ENCODE results near the gene HTN3.
"Not testable (repeated sequence)": the region's sequence is repeated elsewhere in the genome, so short reads cannot be mapped to it uniquely, and the experiment has no call there.

HTN3 gene

GRCh38 chr4:70028159-70028558 lies at the start of gene HTN3:
Gene HTN3, plus strand, starts transcription at chr4:70028459. Its CDS starts 2,282 bp downstream, at chr4:70030741.
- H3K9me3 ChIP-seq (ENCODE audit: control insufficient read depth in 5 of 5, low read length in 5 of 5); H3K4me1 ChIP-seq (ENCODE audit: control insufficient read depth in 5 of 5, insufficient read depth in 5 of 5, low read length in 5 of 5); H3K4me3 ChIP-seq (ENCODE audit: low read depth in 1 of 5, low read length in 5 of 5); H3K36me3 ChIP-seq (ENCODE audit: control insufficient read depth in 5 of 5, insufficient read depth in 5 of 5, low read length in 5 of 5); H3K27ac ChIP-seq (ENCODE audit: low read depth, low read length); H3K27me3 ChIP-seq (ENCODE audit: control insufficient read depth in 5 of 5, insufficient read depth in 4 of 5, low read length in 5 of 5); H3K9ac ChIP-seq (ENCODE audit: low read length in 5 of 5): not testable (repeated sequence)

DNA sequence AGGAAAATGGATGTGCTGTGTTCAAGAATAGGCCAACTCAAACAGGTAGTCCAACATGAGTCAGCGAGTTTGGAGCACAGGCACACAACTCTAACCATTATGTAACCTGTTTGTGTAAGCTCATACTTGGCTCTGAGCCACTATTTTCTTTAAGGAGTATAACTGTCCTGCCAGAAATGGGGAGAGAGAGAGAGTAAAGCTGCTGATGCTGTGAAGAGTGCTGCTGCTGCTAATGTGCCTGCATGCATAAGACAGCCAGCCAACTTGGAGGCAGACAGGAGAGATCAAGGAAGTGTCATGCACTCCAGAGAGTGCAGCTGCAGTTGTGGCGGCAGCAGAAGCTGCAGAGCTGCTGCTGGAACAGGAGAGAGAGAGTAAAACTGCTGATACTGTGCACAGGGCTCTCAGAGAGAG lies 44.2 kb upstream of the HTN3 start:
- peaks cover 0 to 10% (median 0%) of the 10 kb centered on the region in 5 donors for H3K4me1 ChIP-seq (ENCODE audit: control insufficient read depth in 5 of 5, insufficient read depth in 5 of 5, low read length in 5 of 5)
- no peak overlapping the region for H3K4me3 ChIP-seq (ENCODE audit: low read depth in 1 of 5, low read length in 5 of 5)
- no peak overlapping the region for H3K27ac ChIP-seq (ENCODE audit: low read depth, low read length)
- H3K27me3 ChIP-seq (ENCODE audit: control insufficient read depth in 5 of 5, insufficient read depth in 4 of 5, low read length in 5 of 5), result no peaks in the 10 kb centered on the region
- H3K9ac ChIP-seq (ENCODE audit: low read length in 5 of 5), result no peak overlapping the region
- H3K36me3 ChIP-seq (ENCODE audit: control insufficient read depth in 5 of 5, insufficient read depth in 5 of 5, low read length in 5 of 5), result no peaks in the 10 kb centered on the region
- no peaks in the 10 kb centered on the region for H3K9me3 ChIP-seq (ENCODE audit: control insufficient read depth in 5 of 5, low read length in 5 of 5)

DNA sequence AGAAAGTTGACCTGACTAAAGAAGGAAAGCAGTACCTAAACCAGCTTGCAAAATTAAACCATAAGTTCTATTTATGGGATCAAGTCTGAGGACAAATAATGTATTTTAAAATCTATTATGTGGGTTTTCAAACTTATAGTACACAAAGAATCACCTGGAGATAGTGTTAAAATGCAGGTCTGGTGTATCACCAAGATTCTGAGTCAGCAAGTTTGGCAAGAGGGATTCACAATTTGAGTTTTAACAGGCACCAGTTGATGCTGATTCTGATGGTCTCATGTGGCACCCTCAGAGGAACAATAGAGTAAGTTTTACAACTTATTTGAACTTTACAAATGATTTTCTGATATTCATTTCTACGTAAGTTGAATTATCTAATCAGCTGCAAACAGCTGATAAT lies 41.6 kb upstream of the HTN3 start:
- no peaks in the 10 kb centered on the region for H3K27me3 ChIP-seq (ENCODE audit: control insufficient read depth in 5 of 5, insufficient read depth in 4 of 5, low read length in 5 of 5)
- no peak overlapping the region for H3K27ac ChIP-seq (ENCODE audit: low read depth, low read length)
- H3K36me3 ChIP-seq (ENCODE audit: control insufficient read depth in 5 of 5, insufficient read depth in 5 of 5, low read length in 5 of 5), result no peaks in the 10 kb centered on the region
- H3K9ac ChIP-seq (ENCODE audit: low read length in 5 of 5), result no peak overlapping the region
- H3K4me1 ChIP-seq (ENCODE audit: control insufficient read depth in 5 of 5, insufficient read depth in 5 of 5, low read length in 5 of 5), result peaks cover 0 to 10% (median 0%) of the 10 kb centered on the region in 5 donors
- H3K9me3 ChIP-seq (ENCODE audit: control insufficient read depth in 5 of 5, low read length in 5 of 5), result no peaks in the 10 kb centered on the region
- no peak overlapping the region for H3K4me3 ChIP-seq (ENCODE audit: low read depth in 1 of 5, low read length in 5 of 5)

- H3K27me3 ChIP-seq (ENCODE audit: control insufficient read depth in 5 of 5, insufficient read depth in 4 of 5, low read length in 5 of 5), result no peaks in the 10 kb centered on the region
- H3K4me3 ChIP-seq (ENCODE audit: low read depth in 1 of 5, low read length in 5 of 5), result no peak overlapping the region
- no peaks in the 10 kb centered on the region for H3K9me3 ChIP-seq (ENCODE audit: control insufficient read depth in 5 of 5, low read length in 5 of 5)
- H3K4me1 ChIP-seq (ENCODE audit: control insufficient read depth in 5 of 5, insufficient read depth in 5 of 5, low read length in 5 of 5), result no peaks in the 10 kb centered on the region
- no peak overlapping the region for H3K27ac ChIP-seq (ENCODE audit: low read depth, low read length)
- no peaks in the 10 kb centered on the region for H3K36me3 ChIP-seq (ENCODE audit: control insufficient read depth in 5 of 5, insufficient read depth in 5 of 5, low read length in 5 of 5)
- H3K9ac ChIP-seq (ENCODE audit: low read length in 5 of 5), result no peak overlapping the region
These were observed 37.2 kb upstream of the HTN3 start for GRCh38 chr4:69991016-69991415.

- H3K4me1 ChIP-seq (ENCODE audit: control insufficient read depth in 5 of 5, insufficient read depth in 5 of 5, low read length in 5 of 5), result peaks cover 0 to 2% (median 0%) of the 10 kb centered on the region in 5 donors
- no peaks in the 10 kb centered on the region for H3K27me3 ChIP-seq (ENCODE audit: control insufficient read depth in 5 of 5, insufficient read depth in 4 of 5, low read length in 5 of 5)
- no peak overlapping the region for H3K4me3 ChIP-seq (ENCODE audit: low read depth in 1 of 5, low read length in 5 of 5)
- H3K27ac ChIP-seq (ENCODE audit: low read depth, low read length), result no peak overlapping the region
- no peaks in the 10 kb centered on the region for H3K36me3 ChIP-seq (ENCODE audit: control insufficient read depth in 5 of 5, insufficient read depth in 5 of 5, low read length in 5 of 5)
- H3K9me3 ChIP-seq (ENCODE audit: control insufficient read depth in 5 of 5, low read length in 5 of 5), result no peaks in the 10 kb centered on the region
- no peak overlapping the region for H3K9ac ChIP-seq (ENCODE audit: low read length in 5 of 5)
These were observed 33.5 kb upstream of the HTN3 start for GRCh38 chr4:69994782-69995181.

DNA sequence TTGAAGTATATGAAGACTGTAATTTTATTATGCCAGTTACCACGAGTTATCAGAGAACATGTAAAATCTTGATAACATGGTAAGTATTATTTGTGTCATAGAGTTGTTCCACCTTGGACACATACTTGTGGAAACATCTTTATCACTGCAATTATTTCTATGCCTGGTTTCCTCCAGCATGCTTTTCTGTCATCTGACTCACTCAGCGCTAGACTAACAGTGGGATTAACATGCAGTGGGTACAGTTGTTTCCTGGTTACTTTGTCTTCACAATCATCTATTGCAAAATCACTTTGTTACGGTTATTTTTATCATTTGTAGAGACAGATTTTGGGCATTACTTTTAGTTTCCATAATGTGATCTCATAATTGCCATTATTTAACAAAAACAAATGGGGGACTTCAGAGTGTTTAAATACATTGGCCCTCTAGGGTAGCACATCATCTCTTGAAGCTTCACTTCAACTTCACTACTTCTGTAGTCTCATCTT lies 32.7 kb upstream of the HTN3 start, which contains the start of gene STATH:
TSS of gene STATH (plus strand) at position 441 of the 491 bp plus-strand sequence. CDS start 2,472 bp downstream, outside the sequence.
- H3K4me1 ChIP-seq (ENCODE audit: control insufficient read depth in 5 of 5, insufficient read depth in 5 of 5, low read length in 5 of 5), result peaks cover 0 to 2% (median 0%) of the 10 kb centered on the region in 5 donors
- H3K9me3 ChIP-seq (ENCODE audit: control insufficient read depth in 5 of 5, low read length in 5 of 5), result no peaks in the 10 kb centered on the region
- H3K27me3 ChIP-seq (ENCODE audit: control insufficient read depth in 5 of 5, insufficient read depth in 4 of 5, low read length in 5 of 5), result no peaks in the 10 kb centered on the region
- H3K9ac ChIP-seq (ENCODE audit: low read length in 5 of 5), result no peak within 1 kb of the TSS
- no peaks in the 10 kb centered on the region for H3K36me3 ChIP-seq (ENCODE audit: control insufficient read depth in 5 of 5, insufficient read depth in 5 of 5, low read length in 5 of 5)
- H3K4me3 ChIP-seq (ENCODE audit: low read depth in 1 of 5, low read length in 5 of 5), result no peak within 1 kb of the TSS
- no peak within 1 kb of the TSS for H3K27ac ChIP-seq (ENCODE audit: low read depth, low read length)

DNA sequence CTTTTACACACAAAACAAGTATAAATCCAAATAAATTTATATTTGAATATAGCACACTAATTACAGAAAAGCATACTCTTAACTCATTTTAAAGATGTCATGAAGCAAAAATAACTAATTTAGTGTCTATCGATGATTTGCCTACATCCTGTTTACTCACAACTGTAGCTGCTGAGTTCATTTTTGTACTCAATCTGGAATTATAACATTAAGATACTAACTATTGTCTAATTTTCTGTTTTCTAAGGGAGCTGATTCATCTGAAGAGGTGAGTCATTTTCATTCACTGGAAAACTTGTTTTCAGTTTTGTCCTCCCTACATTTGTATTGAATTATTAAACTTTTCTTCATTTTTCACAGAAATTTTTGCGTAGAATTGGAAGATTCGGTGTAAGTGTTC lies 28.8 kb upstream of the HTN3 start:
- no peak overlapping the region for H3K9ac ChIP-seq (ENCODE audit: low read length in 5 of 5)

DNA sequence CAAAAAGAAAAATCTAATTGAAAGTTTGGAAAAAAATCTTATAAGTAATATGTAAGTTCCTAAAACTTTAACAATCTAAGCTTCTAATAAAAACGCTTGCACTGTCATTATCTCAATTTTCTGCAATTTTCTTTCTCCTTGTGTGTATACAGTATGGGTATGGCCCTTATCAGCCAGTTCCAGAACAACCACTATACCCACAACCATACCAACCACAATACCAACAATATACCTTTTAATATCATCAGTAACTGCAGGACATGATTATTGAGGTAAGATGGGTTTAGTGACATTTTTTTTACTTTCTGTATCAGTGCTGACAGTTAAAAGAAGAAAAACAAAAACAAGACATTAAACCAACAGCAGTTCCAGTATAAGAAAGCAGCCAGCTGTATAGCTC lies 27.5 kb upstream of the HTN3 start:
- peaks cover 0 to 2% (median 0%) of the 10 kb centered on the region in 5 donors for H3K4me1 ChIP-seq (ENCODE audit: control insufficient read depth in 5 of 5, insufficient read depth in 5 of 5, low read length in 5 of 5)
- no peaks in the 10 kb centered on the region for H3K27me3 ChIP-seq (ENCODE audit: control insufficient read depth in 5 of 5, insufficient read depth in 4 of 5, low read length in 5 of 5)
- H3K36me3 ChIP-seq (ENCODE audit: control insufficient read depth in 5 of 5, insufficient read depth in 5 of 5, low read length in 5 of 5), result no peaks in the 10 kb centered on the region
- no peaks in the 10 kb centered on the region for H3K9me3 ChIP-seq (ENCODE audit: control insufficient read depth in 5 of 5, low read length in 5 of 5)
- no peak overlapping the region for H3K4me3 ChIP-seq (ENCODE audit: low read depth in 1 of 5, low read length in 5 of 5)
- H3K9ac ChIP-seq (ENCODE audit: low read length in 5 of 5), result no peak overlapping the region
- H3K27ac ChIP-seq (ENCODE audit: low read depth, low read length), result no peak overlapping the region

More for the DNA sequence above, 28.8 kb upstream of the HTN3 start:
- Histone ChIP-seq H3K27me3 (ENCODE audit: control insufficient read depth in 5 of 5, insufficient read depth in 4 of 5, low read length in 5 of 5) (no peaks in the 10 kb centered on the region), H3K36me3 (ENCODE audit: control insufficient read depth in 5 of 5, insufficient read depth in 5 of 5, low read length in 5 of 5) (no peaks in the 10 kb centered on the region), H3K9me3 (ENCODE audit: control insufficient read depth in 5 of 5, low read length in 5 of 5) (no peaks in the 10 kb centered on the region), H3K27ac (ENCODE audit: low read depth, low read length) (no peak overlapping the region), H3K4me1 (ENCODE audit: control insufficient read depth in 5 of 5, insufficient read depth in 5 of 5, low read length in 5 of 5) (peaks cover 0 to 2% (median 0%) of the 10 kb centered on the region in 5 donors), H3K4me3 (ENCODE audit: low read depth in 1 of 5, low read length in 5 of 5) (no peak overlapping the region)

DNA sequence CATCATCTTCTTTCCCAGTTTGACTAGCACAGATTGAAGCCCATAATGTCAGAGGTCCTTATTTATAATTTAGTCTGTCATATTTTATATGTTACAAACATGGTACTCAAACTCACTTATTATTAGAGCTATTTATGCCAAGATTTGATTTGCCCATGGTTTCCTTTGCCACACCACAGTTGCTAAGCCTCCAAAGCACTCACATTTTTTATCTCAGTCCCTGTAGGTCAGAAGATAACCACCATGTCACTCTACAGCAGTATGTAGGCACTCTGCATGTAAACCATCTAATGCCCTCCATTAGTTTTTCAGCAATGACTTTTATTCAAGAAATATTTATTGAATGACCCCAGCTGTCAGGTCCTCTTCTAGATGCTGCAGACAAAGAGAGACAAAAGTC lies 25.8 kb upstream of the HTN3 start:
- H3K9ac ChIP-seq (ENCODE audit: low read length in 5 of 5), result no peak overlapping the region
- no peaks in the 10 kb centered on the region for H3K36me3 ChIP-seq (ENCODE audit: control insufficient read depth in 5 of 5, insufficient read depth in 5 of 5, low read length in 5 of 5)
- H3K27me3 ChIP-seq (ENCODE audit: control insufficient read depth in 5 of 5, insufficient read depth in 4 of 5, low read length in 5 of 5), result no peaks in the 10 kb centered on the region
- no peak overlapping the region for H3K4me3 ChIP-seq (ENCODE audit: low read depth in 1 of 5, low read length in 5 of 5)
- no peak overlapping the region for H3K27ac ChIP-seq (ENCODE audit: low read depth, low read length)
- peaks cover 0 to 2% (median 0%) of the 10 kb centered on the region in 5 donors for H3K4me1 ChIP-seq (ENCODE audit: control insufficient read depth in 5 of 5, insufficient read depth in 5 of 5, low read length in 5 of 5)
- no peaks in the 10 kb centered on the region for H3K9me3 ChIP-seq (ENCODE audit: control insufficient read depth in 5 of 5, low read length in 5 of 5)

DNA sequence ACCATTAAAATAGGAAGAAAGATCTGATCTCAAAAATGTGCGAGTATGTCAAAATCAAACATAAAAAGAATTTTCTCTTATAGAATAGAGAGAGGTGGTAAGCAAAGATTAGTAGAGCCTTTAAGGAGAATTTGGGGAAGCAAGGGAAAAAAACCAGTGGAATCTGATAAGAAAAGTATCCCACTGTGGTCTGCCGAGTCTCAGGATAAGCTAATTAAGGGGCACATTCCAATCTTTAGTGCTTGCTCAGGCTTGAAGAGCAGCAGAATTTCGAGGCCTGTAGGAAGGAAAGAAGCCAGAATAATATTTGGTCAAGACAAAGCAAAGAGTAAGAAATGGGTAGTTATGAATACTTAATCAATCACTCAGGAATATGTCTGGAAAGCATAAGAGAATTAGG lies 19.5 kb upstream of the HTN3 start:
- Histone ChIP-seq H3K4me1 (ENCODE audit: control insufficient read depth in 5 of 5, insufficient read depth in 5 of 5, low read length in 5 of 5) (no peaks in the 10 kb centered on the region), H3K4me3 (ENCODE audit: low read depth in 1 of 5, low read length in 5 of 5) (no peak overlapping the region), H3K27me3 (ENCODE audit: control insufficient read depth in 5 of 5, insufficient read depth in 4 of 5, low read length in 5 of 5) (no peaks in the 10 kb centered on the region), H3K9me3 (ENCODE audit: control insufficient read depth in 5 of 5, low read length in 5 of 5) (peaks cover 0 to 2% (median 0%) of the 10 kb centered on the region in 5 donors), H3K27ac (ENCODE audit: low read depth, low read length) (no peak overlapping the region), H3K9ac (ENCODE audit: low read length in 5 of 5) (no peak overlapping the region), H3K36me3 (ENCODE audit: control insufficient read depth in 5 of 5, insufficient read depth in 5 of 5, low read length in 5 of 5) (no peaks in the 10 kb centered on the region)

- not testable (repeated sequence) for H3K4me3 ChIP-seq (ENCODE audit: low read depth in 1 of 5, low read length in 5 of 5); H3K36me3 ChIP-seq (ENCODE audit: control insufficient read depth in 5 of 5, insufficient read depth in 5 of 5, low read length in 5 of 5); H3K9me3 ChIP-seq (ENCODE audit: control insufficient read depth in 5 of 5, low read length in 5 of 5); H3K9ac ChIP-seq (ENCODE audit: low read length in 5 of 5); H3K27ac ChIP-seq (ENCODE audit: low read depth, low read length); H3K27me3 ChIP-seq (ENCODE audit: control insufficient read depth in 5 of 5, insufficient read depth in 4 of 5, low read length in 5 of 5); H3K4me1 ChIP-seq (ENCODE audit: control insufficient read depth in 5 of 5, insufficient read depth in 5 of 5, low read length in 5 of 5)
These were observed 9.3 kb upstream of the HTN3 start for GRCh38 chr4:70019006-70019405.

All from subcutaneous abdominal adipose tissue (tissue), 5 donors.